Ovary (tissue), 3 donors: ENCODE results near the gene UGT1A4.

Experiments used
- EP300 ChIP-seq: sonication (generic); formaldehyde crosslinking; IDR thresholded peaks from one replicate; pipeline ENCODE4 v1.6.1; 2017; ENCODE audit warnings: antibody characterized with exemption
- TF ChIP-seq, protein P1 (sequence below), 3 donors: fragments of 450-650 bp in 2 of 3; fragments of 200-600 bp in 1 of 3; IDR thresholded peaks; one replicate each; pipeline versions ENCODE4 v1.5.1 to v1.8.0; 2016 to 2022; ENCODE audit warnings: antibody characterized with exemption in 3 of 3, mild to moderate bottlenecking in 1 of 3
- donor health status: DM: no; HTN: no; CAD: no.

DNA sequence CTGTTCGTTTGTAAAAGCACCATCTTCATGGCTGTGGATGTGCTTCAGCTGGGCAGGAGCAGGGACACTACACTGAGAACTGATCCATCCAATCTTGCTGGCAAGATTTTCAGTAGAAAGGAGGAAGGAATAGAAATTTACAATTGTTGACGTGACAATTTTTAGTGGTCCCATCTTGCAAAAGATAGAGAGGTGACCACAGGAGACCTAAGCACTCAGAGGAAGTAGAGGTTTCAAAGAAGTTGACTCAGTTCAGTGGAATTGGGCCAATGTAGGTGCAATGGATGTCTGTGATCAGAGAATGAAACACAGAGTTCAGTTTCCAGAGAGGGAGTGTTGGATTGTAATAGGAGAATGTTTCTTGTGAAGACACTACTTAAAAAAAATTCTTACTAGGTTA, 4.4 kb upstream of the UGT1A4 start:
- TF ChIP-seq, protein P1, sequence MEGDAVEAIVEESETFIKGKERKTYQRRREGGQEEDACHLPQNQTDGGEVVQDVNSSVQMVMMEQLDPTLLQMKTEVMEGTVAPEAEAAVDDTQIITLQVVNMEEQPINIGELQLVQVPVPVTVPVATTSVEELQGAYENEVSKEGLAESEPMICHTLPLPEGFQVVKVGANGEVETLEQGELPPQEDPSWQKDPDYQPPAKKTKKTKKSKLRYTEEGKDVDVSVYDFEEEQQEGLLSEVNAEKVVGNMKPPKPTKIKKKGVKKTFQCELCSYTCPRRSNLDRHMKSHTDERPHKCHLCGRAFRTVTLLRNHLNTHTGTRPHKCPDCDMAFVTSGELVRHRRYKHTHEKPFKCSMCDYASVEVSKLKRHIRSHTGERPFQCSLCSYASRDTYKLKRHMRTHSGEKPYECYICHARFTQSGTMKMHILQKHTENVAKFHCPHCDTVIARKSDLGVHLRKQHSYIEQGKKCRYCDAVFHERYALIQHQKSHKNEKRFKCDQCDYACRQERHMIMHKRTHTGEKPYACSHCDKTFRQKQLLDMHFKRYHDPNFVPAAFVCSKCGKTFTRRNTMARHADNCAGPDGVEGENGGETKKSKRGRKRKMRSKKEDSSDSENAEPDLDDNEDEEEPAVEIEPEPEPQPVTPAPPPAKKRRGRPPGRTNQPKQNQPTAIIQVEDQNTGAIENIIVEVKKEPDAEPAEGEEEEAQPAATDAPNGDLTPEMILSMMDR (IDR thresholded peaks at IDR 0.05): no peak
- no peak for TF ChIP-seq EP300
